NB4 (cell line): ENCODE data around the gene ANKHD1.
"Not testable (repeated sequence)": the region's sequence is repeated elsewhere in the genome, so short reads cannot be mapped to it uniquely, and the experiment has no call there.

Experiments used
- DNase-seq: peaks from one replicate; pipeline ENCODE4 v3.0.0; 2010; ENCODE audit warnings: low read depth
- H3K4me3 ChIP-seq: one replicate; pipeline ENCODE4 v1.5.1; 2011; ENCODE audit warnings: mild to moderate bottlenecking, low read depth, low read length, moderate library complexity
- MYC ChIP-seq: IDR thresholded peaks from 2 replicates; pipeline ENCODE4 v1.6.1; 2011; ENCODE audit warnings: low read depth, low read length
- POLR2A ChIP-seq: IDR thresholded peaks from 2 replicates; pipeline ENCODE4 v1.6.1; 2011; ENCODE audit warnings: mild to moderate bottlenecking; ENCODE audit not compliant: insufficient read length; ENCODE audit errors: extremely low read depth
- TF ChIP-seq, protein P1 (sequence below): IDR thresholded peaks from one replicate; pipeline ENCODE4 v1.5.1; 2012; ENCODE audit warnings: low read depth, low read length
- TF ChIP-seq, protein P2 (sequence below): IDR thresholded peaks from 2 replicates; pipeline ENCODE4 v1.6.1; 2011; ENCODE audit warnings: low read depth, low read length

The ANKHD1 gene

DNA sequence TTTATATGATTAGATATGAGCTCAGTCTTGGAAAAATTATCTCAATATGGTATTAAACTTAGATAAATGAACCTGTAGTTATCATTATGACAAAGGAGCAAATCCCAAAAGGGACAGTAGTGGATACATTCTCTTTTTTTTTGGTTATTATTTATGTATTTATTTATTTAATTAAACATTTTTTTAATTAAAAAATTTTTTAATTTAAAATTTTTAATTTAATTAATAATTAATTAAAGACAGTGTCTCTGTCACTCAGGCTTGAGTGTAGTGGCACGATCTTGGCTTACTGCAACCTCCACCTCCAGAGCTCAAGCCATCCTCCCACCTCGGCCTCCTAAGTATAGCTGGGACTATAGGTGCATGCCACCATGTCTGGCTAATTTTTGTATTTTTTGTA lies 15.6 kb downstream of the ANKHD1 start:
- TF ChIP-seq MYC: no peak
- TF ChIP-seq, protein P1, sequence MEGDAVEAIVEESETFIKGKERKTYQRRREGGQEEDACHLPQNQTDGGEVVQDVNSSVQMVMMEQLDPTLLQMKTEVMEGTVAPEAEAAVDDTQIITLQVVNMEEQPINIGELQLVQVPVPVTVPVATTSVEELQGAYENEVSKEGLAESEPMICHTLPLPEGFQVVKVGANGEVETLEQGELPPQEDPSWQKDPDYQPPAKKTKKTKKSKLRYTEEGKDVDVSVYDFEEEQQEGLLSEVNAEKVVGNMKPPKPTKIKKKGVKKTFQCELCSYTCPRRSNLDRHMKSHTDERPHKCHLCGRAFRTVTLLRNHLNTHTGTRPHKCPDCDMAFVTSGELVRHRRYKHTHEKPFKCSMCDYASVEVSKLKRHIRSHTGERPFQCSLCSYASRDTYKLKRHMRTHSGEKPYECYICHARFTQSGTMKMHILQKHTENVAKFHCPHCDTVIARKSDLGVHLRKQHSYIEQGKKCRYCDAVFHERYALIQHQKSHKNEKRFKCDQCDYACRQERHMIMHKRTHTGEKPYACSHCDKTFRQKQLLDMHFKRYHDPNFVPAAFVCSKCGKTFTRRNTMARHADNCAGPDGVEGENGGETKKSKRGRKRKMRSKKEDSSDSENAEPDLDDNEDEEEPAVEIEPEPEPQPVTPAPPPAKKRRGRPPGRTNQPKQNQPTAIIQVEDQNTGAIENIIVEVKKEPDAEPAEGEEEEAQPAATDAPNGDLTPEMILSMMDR: no peak
- TF ChIP-seq POLR2A: no peak
- TF ChIP-seq, protein P2, sequence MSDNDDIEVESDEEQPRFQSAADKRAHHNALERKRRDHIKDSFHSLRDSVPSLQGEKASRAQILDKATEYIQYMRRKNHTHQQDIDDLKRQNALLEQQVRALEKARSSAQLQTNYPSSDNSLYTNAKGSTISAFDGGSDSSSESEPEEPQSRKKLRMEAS: no peak
- DNase-seq: no peak
- H3K4me3 ChIP-seq: no peak overlapping the region

DNA sequence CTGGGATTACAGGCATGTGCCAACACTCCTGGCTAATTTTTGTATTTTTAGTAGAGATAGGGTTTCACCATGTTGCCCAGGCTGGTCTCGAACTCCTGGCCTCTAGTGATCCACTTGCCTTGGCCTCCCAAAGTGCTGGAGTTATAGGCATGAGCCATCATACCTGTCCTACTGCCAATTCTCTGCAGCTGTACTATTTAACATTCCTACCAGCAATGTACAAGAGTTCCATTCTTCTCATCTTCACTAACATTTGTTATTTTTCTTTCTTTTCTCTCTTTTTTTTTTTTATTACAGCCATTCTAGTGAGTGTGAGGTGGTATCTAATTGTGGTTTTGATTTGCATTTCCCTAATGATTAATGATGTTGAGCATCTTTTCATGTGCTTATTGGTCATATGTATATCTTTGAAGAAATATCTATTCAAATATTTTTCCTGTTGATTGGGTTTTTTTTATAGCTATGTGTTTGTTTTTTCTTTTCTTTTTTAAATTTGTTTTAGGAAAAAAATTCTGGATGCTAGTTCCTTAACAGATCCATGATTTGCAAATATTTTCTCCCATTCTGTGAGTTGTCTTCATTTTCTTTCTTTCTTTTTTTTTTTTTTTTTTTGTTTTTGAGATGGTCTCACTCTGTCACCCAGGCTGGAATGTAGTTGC lies 17.4 kb downstream of the ANKHD1 start:
- DNase-seq: no peak
- no peak overlapping the region for H3K4me3 ChIP-seq
- no peak for TF ChIP-seq POLR2A
- TF ChIP-seq, protein P1: no peak
- TF ChIP-seq MYC: no peak
- TF ChIP-seq, protein P2: no peak

DNA sequence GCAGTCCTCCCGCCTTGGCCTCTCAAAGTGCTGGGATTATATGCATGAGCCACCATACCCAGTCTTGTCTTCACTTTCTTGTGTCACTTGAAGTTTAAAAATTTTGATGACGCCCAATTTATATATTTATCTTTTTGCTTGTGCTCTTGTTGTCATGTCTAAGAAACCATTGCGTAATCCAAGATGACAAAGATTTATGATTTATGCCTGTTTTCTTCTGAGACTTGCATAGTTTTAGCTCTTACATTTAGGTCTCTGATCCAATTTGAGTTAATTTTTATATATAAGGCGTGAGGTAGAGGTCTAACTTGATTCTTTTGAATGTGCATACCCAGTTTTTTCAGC lies 18.6 kb downstream of the ANKHD1 start:
- TF ChIP-seq POLR2A (no peak), MYC (no peak)
- TF ChIP-seq, protein P1: no peak
- TF ChIP-seq, protein P2: no peak
- no peak overlapping the region for H3K4me3 ChIP-seq
- peak; percentile 14 for DNase-seq

DNA sequence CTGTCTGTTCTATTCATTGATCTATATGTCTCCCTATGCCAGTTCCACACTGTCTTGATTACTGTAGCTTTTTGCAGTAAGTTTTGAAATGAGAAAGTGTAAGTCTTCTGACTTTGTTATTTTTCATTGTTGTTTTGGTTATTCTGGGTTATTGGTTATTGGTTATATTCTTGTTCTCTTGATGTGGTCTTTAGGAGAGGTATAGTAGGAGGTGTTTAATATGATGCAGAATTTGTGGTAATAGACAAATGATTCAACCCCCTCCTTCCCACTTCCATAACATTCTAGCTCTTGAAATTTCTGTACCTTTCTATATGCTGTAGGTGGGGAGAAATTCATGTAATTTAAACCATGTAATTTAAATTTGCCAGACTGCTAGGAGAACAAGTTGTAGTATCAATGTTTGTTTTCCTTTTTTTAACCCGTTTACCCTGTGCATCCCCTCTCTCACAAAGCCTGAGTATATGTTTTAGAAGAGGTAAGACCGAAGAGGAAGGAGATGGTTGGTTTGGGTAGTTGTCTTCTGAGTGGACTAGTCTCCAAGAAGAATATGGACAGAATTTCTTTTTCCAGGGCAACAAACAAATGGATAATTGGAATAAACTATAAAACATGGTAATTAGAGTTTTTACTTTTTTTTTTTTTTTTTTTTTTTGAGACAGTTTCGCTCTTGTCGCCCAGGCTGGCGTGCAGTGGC lies 19.2 kb downstream of the ANKHD1 start:
- TF ChIP-seq, protein P2: no peak
- TF ChIP-seq MYC (no peak), POLR2A (no peak)
- TF ChIP-seq, protein P1: no peak
- no peak for DNase-seq
- H3K4me3 ChIP-seq: no peak overlapping the region

DNA sequence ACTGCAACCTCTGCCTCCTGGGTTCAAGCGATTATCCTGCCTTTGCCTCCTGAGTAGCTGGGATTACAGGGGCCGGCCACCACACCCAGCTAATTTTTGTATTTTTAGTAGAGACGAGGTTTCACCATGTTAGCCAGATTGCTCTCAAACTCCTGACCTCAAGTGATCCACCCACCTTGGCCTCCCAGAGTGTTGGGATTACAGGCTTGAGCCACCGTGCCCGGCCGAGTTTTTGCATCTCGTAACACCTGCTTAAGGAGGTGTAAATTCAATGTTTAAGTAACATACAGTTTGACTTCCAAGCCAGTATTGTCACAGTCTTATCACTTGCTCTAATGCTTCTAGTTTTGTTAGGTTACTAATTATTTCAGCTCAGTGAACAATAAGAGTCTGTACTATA lies 19.7 kb downstream of the ANKHD1 start:
- not testable (repeated sequence) for H3K4me3 ChIP-seq, DNase-seq

DNA sequence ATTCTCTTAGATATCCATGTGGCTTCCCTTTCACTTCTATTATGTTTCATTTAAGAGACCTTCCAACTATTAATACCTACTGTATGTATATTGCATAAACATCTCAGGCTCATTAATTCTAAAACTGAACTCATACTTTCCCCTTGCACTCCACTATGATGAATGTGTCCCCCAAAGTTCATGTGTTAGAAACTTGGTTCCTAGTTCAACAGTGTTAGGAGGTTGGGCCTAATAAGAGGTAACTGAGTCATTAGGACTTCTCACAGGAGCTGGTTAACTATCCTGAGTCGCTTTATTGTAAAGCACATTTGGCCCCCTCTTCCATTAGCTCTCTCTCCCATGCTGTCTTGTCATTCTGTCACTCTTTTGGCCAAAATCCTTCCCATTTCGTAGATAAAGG lies 22.0 kb downstream of the ANKHD1 start:
- H3K4me3 ChIP-seq: no peak overlapping the region
- no peak for DNase-seq
- TF ChIP-seq POLR2A (no peak), MYC (no peak)
- TF ChIP-seq, protein P1: no peak
- TF ChIP-seq, protein P2: no peak
